ENCODE data around the gene USF2. TPM values are rescaled to one million over a fixed set of nuclear protein-coding genes. Genes with fewer than 3 reads are reported as not detected.

USF2 gene
- total and polyA plus RNA-seq, 10 of the 15 experiments (the other 5 are each of a cell fraction or from before 2014, with no cell fraction given), result 0.56 to 157 (median 65.5) TPM

GRCh38 chr19:35306473-35307246, 37.9 kb downstream of the USF2 start (continued):
- no peak for TF ChIP-seq USF2 (IDR thresholded peaks at IDR 0.05; ENCODE audit: borderline replicate concordance, low read depth, low read length)
- no peak for TF ChIP-seq SUZ12 (IDR thresholded peaks at IDR 0.05; ENCODE audit: unreplicated experiment)
- no peak for TF ChIP-seq KLF5 (IDR thresholded peaks at IDR 0.05; ENCODE audit: partially characterized antibody)
- no peak for TF ChIP-seq EED (IDR thresholded peaks at IDR 0.05; ENCODE audit: low read depth)
- TF ChIP-seq SKIL (IDR thresholded peaks at IDR 0.05; ENCODE audit: low read depth, poor library complexity, severe bottlenecking), result no peak
- TF ChIP-seq CTCF (IDR thresholded peaks at IDR 0.05 in 2 of 3, conservative IDR thresholded peaks at IDR 0.05 in 1 of 3; ENCODE audit: control insufficient read depth in 2 of 3, extremely low read depth in 1 of 3, insufficient read depth in 1 of 3, low read depth in 3 of 3, low read length in 3 of 3), result peak; percentile 44 to 65 (median 63); a peak in 5 of 6 replicates
- no peak for TF ChIP-seq ZBTB4 (CRISPR knock-in tag; IDR thresholded peaks at IDR 0.05)
- TF ChIP-seq ZNF687 (IDR thresholded peaks at IDR 0.05), result no peak
- no peak for TF ChIP-seq CHD4 (IDR thresholded peaks at IDR 0.05)
- no peak for TF ChIP-seq SUPT20H (IDR thresholded peaks at IDR 0.05; ENCODE audit: borderline replicate concordance, control insufficient read depth, low read depth, low read length)
- TF ChIP-seq ZBTB11 (CRISPR knock-in tag; IDR thresholded peaks at IDR 0.05), result no peak
